Activated CD8-positive, alpha-beta memory T cell treated with anti-CD3 and anti-CD28 coated beads, Interleukin-2, amount 50 U/mL, for 4 hours (primary cell): ENCODE data around the gene PATJ.

Experiments used
- DNase-seq: peaks from one replicate; pipeline ENCODE4 v3.0.0-alpha.2; 2020

Gene PATJ

DNA sequence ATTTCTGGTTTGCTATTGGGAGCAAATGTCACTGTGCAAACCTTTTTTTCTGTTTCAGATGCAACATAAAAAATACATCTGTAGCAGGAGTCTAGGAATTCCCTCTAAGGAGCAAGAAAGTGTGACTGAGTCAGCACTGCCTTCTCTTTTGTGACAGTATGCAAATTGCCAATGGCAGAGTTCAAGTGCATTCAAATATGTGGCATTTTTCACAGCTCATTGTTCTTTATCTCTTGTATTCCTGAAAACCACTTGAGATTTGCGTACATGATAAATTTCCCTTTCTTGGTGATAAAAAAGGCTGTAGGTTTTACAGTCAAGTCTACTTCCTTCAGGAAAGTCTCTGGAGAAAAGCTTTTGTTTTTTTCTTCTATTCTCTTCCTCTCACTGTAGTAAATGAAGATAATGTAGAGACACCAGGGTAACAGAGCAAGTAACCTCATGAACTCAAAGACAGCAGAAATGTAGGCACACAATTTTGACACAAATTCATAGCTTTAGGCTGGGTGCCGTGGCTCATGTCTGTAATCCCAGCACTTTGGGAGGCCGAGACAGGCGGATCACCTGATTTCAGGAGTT is 322.6 kb downstream of the PATJ start:
- DNase-seq = no peak

DNA sequence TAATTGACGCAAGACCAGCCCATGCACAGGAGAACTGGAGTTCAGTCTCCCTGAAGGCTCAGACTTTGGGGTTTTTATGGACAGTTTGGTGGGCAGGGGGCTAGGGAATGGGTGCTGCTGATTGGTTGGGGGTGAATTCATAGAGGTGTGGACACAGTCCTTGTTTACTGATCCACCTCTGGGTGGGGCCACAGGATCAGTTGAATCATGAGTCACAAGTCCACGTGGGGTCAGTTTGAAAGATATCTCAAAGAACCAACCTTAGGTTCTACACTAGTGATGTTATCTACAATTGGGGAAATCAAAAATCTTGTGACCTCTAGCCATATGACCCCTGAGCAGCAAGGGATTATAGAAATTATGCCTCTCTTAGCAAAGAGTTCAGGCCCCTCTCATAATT is 324.4 kb downstream of the PATJ start:
- no peak for DNase-seq

- no peak for DNase-seq
These were observed 326.1 kb downstream of the PATJ start for GRCh38 chr1:62068416-62068843.

DNA sequence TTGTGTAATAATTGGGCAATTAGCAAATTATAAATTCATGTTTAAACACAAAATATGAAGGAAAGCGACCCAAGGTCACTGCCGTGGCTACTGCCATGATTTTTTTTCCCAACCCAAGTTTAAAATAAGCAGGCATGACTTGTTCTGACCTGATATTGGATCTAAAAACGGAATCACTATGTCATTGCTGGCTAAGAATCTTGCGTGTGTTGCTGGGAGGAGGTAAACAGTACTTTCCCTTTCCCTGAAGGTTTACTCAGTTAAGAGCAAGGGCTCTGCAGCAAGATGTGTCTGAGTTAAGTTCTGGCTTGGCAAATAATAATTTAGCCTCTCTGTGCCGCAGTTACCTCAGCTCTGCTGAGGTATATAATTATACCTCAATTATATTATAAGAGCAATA is 326.7 kb downstream of the PATJ start:
- DNase-seq = no peak

DNA sequence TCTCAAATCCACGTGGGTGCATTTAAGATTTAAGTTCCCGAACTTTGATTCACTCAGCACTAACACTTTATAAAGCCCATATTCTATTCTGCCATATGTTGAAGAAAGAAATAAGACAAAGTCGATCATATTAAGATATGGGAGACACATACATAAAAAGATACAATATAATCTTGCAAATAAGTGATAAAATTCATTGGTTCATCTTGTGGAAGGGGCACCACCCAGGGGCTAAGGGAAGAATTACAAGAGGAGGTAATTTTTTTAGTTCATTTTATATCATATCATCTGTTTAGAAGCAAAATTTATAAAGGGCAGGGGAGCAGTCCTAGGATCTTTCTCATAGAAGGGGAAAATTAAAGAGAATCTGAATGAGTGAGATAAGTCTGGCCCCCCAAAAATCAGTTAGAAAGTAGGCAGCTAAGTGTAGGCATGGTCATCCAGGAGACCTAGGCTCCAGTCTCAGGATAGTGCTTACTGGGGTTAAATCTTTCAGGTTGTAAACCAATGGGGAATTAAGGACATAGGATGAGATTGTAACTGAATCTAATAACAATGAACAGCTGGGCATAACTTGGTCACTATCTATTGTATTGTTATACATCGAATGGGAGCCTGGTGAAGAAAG is 328.2 kb downstream of the PATJ start:
- no peak for DNase-seq

DNA sequence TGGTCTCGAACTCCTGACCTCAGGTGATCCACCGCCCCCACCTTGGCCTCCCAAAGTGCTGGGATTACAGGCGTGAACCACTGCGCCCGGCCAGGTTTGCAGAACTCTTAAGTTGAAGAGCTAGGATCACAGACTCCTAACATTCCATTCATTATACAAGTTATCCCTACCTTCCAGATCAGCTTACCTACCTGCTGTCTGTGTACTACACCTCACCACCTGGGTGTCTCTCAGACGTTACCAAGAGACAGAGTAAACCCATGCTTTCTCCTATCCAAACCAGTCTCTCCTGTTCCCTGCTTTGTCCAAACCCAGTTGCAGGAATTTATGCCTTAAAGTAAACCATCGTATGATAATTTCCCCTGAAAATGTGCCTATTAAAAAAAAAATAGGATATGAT is 329.4 kb downstream of the PATJ start:
- no peak for DNase-seq

DNA sequence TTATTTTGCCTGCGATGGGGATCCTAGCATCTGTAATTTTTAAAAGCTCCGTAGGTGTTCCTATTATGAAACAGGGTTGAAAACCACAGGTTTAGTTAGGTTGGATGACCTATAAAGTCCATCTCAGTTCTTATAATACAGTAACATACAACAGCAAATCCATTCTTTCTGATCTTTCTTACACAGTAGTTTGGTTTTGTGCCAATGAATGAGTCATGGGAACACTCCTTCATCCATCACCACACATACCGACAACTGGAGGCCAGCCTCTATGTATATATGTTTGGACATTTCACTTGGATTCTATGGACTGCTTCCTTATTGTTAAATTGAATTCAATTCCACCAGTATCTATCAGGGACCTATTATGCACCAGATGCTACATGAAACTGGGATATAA is 334.0 kb downstream of the PATJ start:
- no peak for DNase-seq

DNA sequence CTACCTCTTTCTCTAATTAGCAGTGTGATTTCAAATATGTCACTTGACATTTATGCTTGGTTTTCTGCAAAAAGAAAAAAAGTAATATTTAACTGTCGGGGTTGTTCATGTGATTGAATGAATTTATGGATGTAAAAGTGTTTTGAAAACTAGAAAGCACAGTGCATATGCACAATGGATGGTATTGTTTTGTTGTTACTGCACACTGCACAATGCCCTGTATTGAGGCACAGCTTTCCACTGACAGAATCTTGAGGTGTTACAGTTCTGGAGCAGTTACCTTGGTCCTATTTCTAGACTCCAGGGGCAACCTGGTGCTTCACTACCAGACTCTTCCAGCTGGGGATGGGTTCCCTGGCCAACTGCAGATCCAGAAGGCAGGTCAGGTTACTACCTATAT is 335.5 kb downstream of the PATJ start:
- no peak for DNase-seq

DNA sequence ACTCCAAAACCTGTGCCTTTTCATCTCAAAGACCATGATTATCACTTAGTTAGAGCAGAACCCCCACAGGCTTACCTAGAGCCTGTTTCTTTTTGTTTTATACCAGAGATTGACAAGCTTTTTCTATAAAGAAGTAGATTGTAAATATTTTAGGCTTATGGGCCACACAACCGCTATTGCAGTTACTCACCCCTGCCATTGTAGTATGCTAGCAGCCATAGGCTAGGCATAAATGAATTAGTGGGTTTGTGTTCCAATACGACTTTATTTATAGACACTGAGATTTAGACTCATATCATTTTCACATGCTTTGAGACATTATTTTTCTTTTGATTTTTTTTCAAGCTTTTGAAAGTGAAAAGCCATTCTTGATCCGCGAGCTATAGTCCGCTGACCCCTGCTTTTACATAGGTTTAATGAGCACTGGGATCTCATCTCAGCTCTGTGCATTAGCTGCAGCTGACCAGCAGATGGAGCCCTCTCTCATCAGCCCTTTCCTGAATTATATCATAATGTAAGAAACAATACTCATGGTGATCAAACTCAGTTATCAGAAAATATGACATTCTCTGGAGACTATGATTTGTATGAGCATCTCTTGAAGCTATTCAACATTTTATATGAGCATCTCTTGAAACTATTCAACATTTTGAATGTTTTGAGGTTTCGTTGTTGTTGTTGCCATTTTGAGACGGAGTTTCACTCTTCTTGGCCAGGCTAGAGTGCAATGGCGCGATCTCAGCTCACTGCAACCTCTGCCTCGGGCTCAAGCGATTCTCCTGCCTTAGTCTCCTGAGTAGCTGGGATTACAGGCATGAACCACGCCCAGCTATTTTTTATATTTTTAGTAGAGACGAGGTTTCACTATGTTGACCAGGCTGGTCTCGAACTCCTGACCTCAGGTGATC is 340.4 kb downstream of the PATJ start:
- peak; percentile 36 for DNase-seq

DNA sequence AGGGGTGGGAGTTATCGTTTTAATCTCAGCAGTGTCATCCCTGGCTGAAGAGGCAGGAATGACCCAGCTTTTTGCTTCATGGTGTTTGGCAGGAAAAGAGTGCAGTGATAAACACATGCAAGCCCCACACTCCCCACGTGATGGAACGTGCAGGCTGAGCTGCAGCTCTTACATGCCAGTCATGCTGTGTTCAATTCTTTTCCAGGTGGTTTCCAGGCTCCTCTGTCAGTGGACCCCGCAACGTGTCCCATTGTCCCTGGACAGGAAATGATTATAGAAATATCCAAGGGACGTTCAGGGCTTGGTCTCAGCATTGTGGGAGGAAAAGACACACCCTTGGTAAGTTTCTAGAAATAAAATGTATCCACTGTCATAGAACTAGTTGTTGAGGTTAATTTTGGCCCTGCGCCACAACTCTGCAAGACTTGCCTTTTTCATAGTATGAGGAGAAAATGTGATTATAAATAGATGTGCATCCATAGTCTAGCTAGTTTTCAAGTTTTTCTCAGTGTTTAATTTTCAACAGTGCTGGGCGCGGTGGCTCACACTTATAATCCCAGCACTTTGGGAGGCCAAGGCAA is 342.1 kb downstream of the PATJ start:
- DNase-seq = no peak

DNA sequence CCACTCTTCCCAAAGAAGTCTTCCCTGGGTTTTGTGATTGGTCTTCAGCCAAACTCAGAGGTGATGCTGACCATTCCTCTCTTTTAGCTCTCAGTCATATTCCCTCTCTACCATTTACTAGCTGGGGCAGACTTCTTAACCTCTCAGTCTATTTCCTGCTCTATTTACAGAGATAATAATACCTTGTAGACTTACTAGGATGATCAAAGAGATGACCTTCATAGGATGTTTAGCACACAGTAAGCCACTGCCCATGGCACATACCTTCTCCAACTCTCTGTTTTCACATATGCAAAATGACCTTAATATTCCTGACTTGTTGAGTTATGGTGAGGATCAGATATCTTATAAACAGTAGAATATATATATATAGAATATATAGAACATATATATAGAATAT is 346.2 kb downstream of the PATJ start:
- no peak for DNase-seq

DNA sequence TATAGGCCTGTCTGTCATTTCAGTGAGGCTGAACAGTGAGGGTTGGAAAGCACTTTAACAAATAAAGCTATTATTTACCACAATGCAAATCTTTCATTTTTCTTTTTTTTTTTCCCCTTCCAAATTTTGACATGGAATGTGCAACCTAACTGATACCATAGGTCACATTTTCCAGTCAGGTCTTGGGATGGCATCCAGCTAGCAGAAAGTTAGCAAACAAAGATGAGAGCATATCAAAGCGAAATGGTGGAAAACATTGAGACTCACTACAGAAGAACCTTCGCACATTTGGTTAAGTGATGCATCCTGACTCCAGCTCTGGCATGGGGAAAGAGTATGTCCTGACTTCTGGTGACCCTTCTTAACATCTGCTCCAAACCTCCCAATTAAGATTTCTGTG is 347.3 kb downstream of the PATJ start:
- DNase-seq = no peak

DNA sequence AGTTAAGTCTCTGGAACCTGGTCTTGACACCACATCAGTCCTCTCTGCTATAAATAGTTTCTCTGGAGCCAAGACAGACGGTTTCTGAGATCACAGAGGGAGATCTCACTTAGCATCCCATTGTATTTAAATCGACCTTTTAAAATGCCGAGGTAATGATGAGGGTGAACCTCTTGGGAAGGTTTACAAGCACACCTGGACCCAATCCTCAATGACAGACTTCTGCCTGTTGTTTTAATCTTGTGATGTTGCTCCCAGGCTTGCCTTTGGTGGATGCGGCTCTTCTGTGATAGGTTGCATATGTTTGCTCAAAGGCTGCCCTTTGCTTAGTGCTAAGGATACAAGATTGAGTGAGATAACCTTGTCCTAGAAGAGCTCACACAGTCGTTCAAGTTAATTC is 347.7 kb downstream of the PATJ start:
- DNase-seq = no peak

- no peak for DNase-seq
These were observed 349.8 kb downstream of the PATJ start for GRCh38 chr1:62092110-62092509.

- DNase-seq = no peak
These were observed 351.0 kb downstream of the PATJ start for GRCh38 chr1:62093261-62093660.

- no peak for DNase-seq
These were observed 355.2 kb downstream of the PATJ start for GRCh38 chr1:62097464-62097863.

GRCh38 chr1:62100442-62100841 is 358.2 kb downstream of the PATJ start:
- DNase-seq = no peak

GRCh38 chr1:62103846-62104245 is 361.6 kb downstream of the PATJ start:
- DNase-seq = no peak

GRCh38 chr1:62107923-62108322 is 365.6 kb downstream of the PATJ start:
- DNase-seq = no peak

GRCh38 chr1:62109124-62109523 is 366.8 kb downstream of the PATJ start:
- DNase-seq = no peak

DNA sequence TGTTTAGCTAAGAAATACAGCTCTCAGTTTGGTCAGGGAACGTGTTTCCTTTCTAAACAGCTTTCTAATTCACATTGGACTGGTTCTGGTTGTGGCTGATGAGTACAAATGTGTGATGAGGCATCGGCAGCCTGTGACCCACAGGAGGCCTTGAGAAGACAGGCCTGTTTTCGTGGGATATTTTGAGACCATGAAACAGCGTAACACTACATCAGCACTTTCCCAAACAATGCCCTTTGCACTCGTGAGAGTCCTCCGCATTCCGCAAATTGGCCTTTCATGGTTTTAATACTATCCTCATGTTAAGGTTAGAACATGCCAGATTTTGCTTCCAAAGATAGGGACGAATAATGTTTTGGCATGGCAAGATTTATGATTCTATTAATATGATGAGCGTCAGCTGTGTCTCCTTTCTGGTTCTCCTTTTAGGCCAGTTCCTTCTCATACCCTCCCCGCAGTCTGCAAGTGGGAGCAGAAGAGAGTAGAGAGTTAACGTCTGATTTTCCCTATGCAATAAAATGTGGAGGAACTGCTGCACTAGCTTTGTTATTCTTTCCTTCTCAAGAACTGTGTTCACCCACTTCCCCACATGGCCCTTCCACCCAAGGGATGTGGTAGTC is 368.0 kb downstream of the PATJ start:
- DNase-seq = no peak

- DNase-seq = no peak
These were observed 368.8 kb downstream of the PATJ start for GRCh38 chr1:62111084-62111483.

- no peak for DNase-seq
These were observed 371.2 kb downstream of the PATJ start for GRCh38 chr1:62113507-62113906.
